Effector memory CD8-positive, alpha-beta T cell (primary cell): ENCODE results near the gene CHRDL2.

Source experiments
- ATAC-seq: fragments of 150-1000 bp; cut with Tn5 transposase; replicated peaks from 2 replicates; pipeline ENCODE4 v1.10.0; 2021; ENCODE audit warnings: mild to moderate bottlenecking, moderate library complexity
- DNase-seq, 3 experiments: peaks; one replicate each; pipeline ENCODE4 v3.0.0; 2021
- H3K27ac Mint-ChIP-seq, 2 donors: one replicate each; pipeline ENCODE4 v1.8.0; 2022; ENCODE audit warnings: mild to moderate bottlenecking in 2 of 2, mixed read lengths in 2 of 2, moderate library complexity in 2 of 2
- H3K27me3 Mint-ChIP-seq, 2 donors: one replicate each; pipeline ENCODE4 v1.8.0; 2022; ENCODE audit warnings: mixed read lengths in 2 of 2
- H3K36me3 Mint-ChIP-seq: one replicate; pipeline ENCODE4 v1.8.0; 2022; ENCODE audit warnings: mild to moderate bottlenecking, moderate library complexity, mixed read lengths; ENCODE audit not compliant: insufficient read depth
- H3K4me1 Mint-ChIP-seq, 2 donors: one replicate each; pipeline ENCODE4 v1.8.0; 2022; ENCODE audit warnings: low read depth in 2 of 2, mixed read lengths in 2 of 2
- H3K4me3 Mint-ChIP-seq, 2 donors: one replicate each; pipeline ENCODE4 v1.8.0; 2022; ENCODE audit warnings: mild to moderate bottlenecking in 2 of 2, mixed read lengths in 2 of 2, moderate library complexity in 2 of 2
- H3K9me3 Mint-ChIP-seq, 2 donors: one replicate each; pipeline ENCODE4 v1.8.0; 2022; ENCODE audit warnings: mixed read lengths in 2 of 2

CHRDL2 gene

DNA sequence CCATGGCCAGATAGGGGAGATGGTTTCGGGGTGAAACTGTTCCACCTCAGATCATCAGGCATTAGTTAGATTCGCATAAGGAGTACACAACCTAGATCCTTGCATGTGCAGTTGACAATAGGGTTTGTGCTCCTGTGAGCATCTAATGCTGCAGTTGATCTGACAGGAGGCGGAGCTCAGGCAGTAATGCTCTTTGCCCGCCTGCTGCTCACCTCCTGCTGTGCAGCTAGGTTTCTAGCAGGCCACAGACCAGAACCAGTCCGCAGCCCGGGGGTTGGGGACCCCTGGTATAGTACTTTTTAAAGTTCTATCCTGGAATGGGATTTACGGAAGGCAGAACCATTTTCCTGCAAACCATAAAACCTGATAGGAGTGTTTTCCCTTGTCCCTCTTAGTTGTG lies 84.3 kb downstream of the CHRDL2 start:
- Mint-ChIP-seq H3K27me3 (no peaks in the 10 kb centered on the region), H3K4me3 (no peak overlapping the region), H3K36me3 (peaks cover 7% of the 10 kb centered on the region), H3K4me1 (no peaks in the 10 kb centered on the region), H3K9me3 (no peaks in the 10 kb centered on the region), H3K27ac (no peak overlapping the region)
- ATAC-seq (no peak), DNase-seq (no peak)
